NCI-H2196 (cell line): ENCODE results near the gene GRIA1.

ENCODE experiments used
- DNase-seq: peaks from one replicate; lab custom pipeline; 2025; ENCODE audit not compliant: unreplicated experiment; lab: John Stamatoyannopoulos, UW

Gene GRIA1

GRCh38 chr5:153496835-153497234 lies 6.4 kb downstream of the GRIA1 start:
- peak; percentile 17 for DNase-seq

DNA sequence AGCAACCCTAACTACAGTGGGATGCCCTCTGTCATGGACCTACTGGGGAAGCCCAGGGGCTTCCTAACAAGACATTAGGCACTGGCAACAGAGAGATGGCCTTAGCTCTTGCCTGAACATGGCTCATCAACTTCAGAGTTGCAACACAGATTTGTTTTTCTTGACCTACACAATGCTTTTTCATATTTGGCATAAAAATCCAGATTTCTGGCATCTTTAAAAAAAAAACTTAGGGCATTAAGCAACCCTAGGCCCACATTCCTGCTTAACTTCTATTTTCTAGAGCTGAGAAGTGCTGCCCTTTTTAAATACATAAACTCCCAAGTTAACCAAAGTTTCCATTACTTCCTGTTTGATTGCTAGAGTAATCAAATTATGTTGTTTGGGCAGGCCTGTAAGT lies 8.0 kb downstream of the GRIA1 start:
- DNase-seq, result no peak

DNA sequence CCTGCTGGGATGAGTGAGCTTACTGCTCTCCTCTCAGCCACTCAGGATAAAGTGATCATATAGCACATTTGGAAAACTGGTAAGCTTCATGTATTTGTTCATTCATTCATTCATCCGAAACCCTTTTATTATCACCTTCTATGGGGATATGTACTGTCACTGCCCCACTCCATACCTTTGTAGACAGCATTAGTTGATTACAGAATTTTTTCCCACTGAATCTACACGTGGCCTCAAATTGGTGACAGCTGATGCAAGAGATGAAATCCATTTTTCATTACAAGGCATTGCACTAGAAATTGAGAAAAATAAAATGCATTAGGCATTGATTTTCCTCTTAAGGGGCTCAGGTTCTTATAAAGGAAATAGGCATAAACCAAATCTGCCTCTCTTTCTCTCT lies 9.7 kb downstream of the GRIA1 start:
- DNase-seq, result no peak

GRCh38 chr5:153504726-153505125 lies 14.3 kb downstream of the GRIA1 start:
- peak; percentile 41 for DNase-seq

GRCh38 chr5:153508700-153509099 lies 18.2 kb downstream of the GRIA1 start:
- DNase-seq, result no peak

GRCh38 chr5:153511622-153512021 lies 21.2 kb downstream of the GRIA1 start:
- no peak for DNase-seq

- DNase-seq, result no peak
Measured at GRCh38 chr5:153513156-153513555, 22.7 kb downstream of the GRIA1 start.

- DNase-seq, result no peak
Measured at GRCh38 chr5:153515301-153515700, 24.8 kb downstream of the GRIA1 start.

DNA sequence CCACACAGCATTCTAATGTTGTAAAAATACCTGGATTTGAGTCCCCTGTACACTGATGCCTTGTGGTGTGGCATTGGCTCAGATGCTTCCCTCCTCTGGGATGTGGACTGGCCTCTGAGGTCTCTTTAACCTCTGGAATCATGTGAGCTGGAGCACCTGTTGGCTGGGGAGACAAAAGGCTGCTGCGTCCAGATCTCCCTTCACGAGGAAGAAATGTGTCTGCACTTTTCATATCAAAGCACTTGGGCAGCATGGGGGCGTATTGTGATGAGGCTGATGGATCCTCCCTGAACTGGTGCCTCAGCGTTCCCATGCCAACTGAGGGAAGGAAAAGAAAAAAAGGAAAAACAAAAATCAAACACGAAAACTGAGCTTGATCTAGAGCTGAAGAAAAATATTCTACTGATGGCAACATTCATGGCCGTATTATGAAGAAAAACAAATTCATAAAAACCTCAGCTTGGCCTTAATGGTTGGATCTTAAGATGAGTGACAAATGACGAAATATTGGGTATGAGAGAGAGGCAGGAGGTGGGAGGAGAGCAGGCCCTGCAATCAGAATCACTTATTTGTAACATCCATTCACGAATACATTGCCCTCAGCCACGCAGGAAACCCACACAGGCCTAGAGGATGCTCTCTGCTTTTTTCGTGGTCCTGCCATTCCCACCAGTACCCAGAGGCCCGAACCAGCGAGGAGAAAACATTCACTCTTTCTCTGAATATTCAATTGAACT lies 26.2 kb downstream of the GRIA1 start:
- DNase-seq, result no peak

- DNase-seq, result no peak
Measured at GRCh38 chr5:153517241-153517611, 26.8 kb downstream of the GRIA1 start.

GRCh38 chr5:153520137-153520536 lies 29.7 kb downstream of the GRIA1 start:
- no peak for DNase-seq

DNA sequence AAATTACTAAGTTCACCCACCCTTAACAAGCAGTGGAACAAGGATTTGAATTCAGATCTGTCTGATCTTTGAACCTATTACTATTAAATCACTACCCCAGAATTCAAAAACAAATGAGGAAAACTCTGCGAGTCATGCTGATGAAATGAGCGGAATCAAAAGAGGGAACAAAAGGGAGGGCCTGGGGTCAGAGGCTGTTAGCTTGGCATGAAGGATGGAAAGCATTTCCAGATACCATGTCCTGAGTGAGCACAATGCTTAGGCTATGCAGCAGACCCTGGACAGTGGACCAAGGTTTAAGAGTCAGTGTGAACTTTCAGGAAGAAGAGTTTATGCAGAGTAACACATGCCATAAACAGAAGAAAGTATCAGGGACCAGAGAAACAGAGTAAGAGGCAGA lies 30.5 kb downstream of the GRIA1 start:
- DNase-seq, result no peak

DNA sequence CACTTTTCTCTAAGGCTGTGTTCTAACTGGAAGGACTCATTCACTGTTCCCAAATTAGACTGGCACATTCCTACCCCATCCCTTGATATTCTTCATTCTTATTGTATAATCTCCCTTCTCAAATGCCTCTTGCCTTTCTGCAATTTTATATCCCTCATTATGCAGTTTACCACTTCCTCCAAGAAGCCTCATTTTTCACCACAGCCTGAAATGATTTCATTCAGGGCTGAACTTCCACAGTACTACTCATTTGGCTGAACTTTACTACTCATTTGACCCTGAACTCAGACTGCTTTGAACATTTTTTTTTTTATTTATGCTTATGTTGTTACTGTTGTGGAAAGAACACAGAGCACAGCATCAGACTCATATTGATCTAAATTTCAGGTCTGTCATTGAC lies 32.7 kb downstream of the GRIA1 start:
- DNase-seq, result no peak

- DNase-seq, result no peak
Measured at GRCh38 chr5:153523831-153524230, 33.4 kb downstream of the GRIA1 start.

- no peak for DNase-seq
Measured at GRCh38 chr5:153525536-153525935, 35.1 kb downstream of the GRIA1 start.

- no peak for DNase-seq
Measured at GRCh38 chr5:153530357-153531143, 40.1 kb downstream of the GRIA1 start.

GRCh38 chr5:153533546-153533945 lies 43.1 kb downstream of the GRIA1 start:
- no peak for DNase-seq

- DNase-seq, result no peak
Measured at GRCh38 chr5:153534102-153534501, 43.6 kb downstream of the GRIA1 start.

DNA sequence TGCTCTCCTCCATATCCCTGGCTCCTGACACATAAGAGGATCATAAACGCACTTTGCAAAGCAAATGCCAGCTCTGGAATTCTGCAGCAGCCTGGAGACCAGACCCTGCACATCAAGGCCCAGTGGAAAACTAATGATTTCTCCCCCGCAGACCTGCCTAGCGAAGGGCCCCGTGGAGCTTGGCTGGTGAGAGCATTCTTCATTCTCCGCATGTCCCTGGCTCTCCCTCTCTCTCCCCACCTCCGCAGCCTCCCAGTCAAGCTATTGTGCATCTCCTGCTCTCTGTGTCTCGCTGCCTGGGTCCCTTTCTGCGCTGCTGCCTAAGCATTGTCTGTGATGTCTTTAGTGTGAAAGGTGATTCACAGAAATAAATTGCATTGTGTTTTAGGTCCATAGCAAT lies 46.7 kb downstream of the GRIA1 start:
- no peak for DNase-seq

- no peak for DNase-seq
Measured at GRCh38 chr5:153539983-153540382, 49.5 kb downstream of the GRIA1 start.

DNA sequence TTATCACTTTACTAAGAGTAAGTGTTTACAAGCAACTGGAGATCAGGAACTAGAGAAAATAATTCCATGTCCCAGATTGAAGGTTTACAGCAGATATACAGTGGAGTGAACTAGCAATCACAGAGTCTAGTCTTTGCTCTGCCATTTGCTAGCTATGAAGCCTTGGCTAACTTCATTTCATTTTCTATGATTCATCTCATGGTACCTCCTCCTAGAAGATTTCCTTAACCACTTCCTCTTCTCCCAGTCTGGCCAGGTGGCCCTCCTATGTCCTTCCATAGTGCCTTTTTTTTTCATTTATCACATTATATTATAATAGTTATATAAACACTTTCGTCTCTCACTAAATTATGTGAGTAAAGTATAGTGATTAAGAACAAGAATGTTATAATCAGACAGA lies 52.1 kb downstream of the GRIA1 start:
- DNase-seq, result no peak

- DNase-seq, result no peak
Measured at GRCh38 chr5:153543288-153543687, 52.8 kb downstream of the GRIA1 start.
